H1 (cell line): Measurements from ENCODE around the gene LRBA. TPM values are rescaled to one million over a fixed set of nuclear protein-coding genes. Genes with fewer than 3 reads are reported as not detected.

Experiments used
- CTCF ChIA-PET: fragments of 300-600 bp; sonication (Branson Sonifier 250); formaldehyde crosslinking; loops from one replicate; lab custom pipeline; 2021; ENCODE audit not compliant: partially characterized antibody; lab: Charles Lee
- POLR2A ChIA-PET: fragments of 300-600 bp; sonication (Branson Sonifier 250); formaldehyde crosslinking; loops from one replicate; lab custom pipeline; 2021; ENCODE audit warnings: inconsistent platforms; ENCODE audit not compliant: partially characterized antibody; lab: Charles Lee
- DNase-seq, 2 experiments: peaks; one replicate each; pipeline versions ENCODE4 v3.0.0 to v3.0.0-alpha.2; 2010 to 2022; ENCODE audit warnings: low spot score in 2 of 2, low read depth in 1 of 2, mixed read lengths in 1 of 2
- FAIRE-seq: peaks from 2 replicates; lab custom pipeline; 2011; peaks lifted over from hg19 to GRCh38; lab: Jason Lieb, UNC
- H2AFZ ChIP-seq: 2 replicates; pipeline ENCODE4 v1.8.1; 2012; ENCODE audit warnings: low read length, inconsistent platforms
- H2AK5ac ChIP-seq: 2 replicates; pipeline ENCODE4 v1.6.1; 2013; ENCODE audit warnings: low read depth, low read length
- H2BK120ac ChIP-seq: replicated peaks from 2 replicates; pipeline ENCODE3; 2013; ENCODE audit warnings: low read depth, low read length, inconsistent platforms
- H2BK12ac ChIP-seq: 2 replicates; pipeline ENCODE4 v1.6.1; 2013; ENCODE audit warnings: low read depth, low read length
- H2BK15ac ChIP-seq: 2 replicates; pipeline ENCODE4 v1.6.1; 2013; ENCODE audit warnings: low read length
- H2BK20ac ChIP-seq: 2 replicates; pipeline ENCODE4 v1.6.1; 2013; ENCODE audit warnings: low read length
- H2BK5ac ChIP-seq: 2 replicates; pipeline ENCODE4 v1.6.1; 2013; ENCODE audit warnings: low read depth, low read length
- H3K14ac ChIP-seq: 2 replicates; pipeline ENCODE4 v1.6.1; 2013; ENCODE audit warnings: inconsistent platforms; ENCODE audit not compliant: insufficient read length
- H3K18ac ChIP-seq: 2 replicates; pipeline ENCODE4 v1.6.1; 2013; ENCODE audit warnings: low read length; ENCODE audit errors: extremely low read depth
- H3K23ac ChIP-seq: 2 replicates; pipeline ENCODE4 v1.6.1; 2013; ENCODE audit warnings: inconsistent platforms; ENCODE audit not compliant: insufficient read length
- H3K23me2 ChIP-seq: 2 replicates; pipeline ENCODE4 v1.6.1; 2013; ENCODE audit warnings: low read depth, low read length
- H3K27ac ChIP-seq: 2 replicates; pipeline ENCODE4 v1.6.1; 2011; ENCODE audit warnings: low read depth, low read length, inconsistent platforms
- H3K27me3 ChIP-seq, 4 experiments: replicated peaks in 1 of 4; 1 replicate in 1 of 4; 2 replicates in 3 of 4; pipeline versions ENCODE4 v1.6.1 to v1.8.1; 2011 to 2013; ENCODE audit warnings: low read length in 3 of 4, mild to moderate bottlenecking in 3 of 4, inconsistent platforms in 2 of 4, mixed read lengths in 2 of 4, moderate library complexity in 1 of 4; ENCODE audit not compliant: control insufficient read depth in 3 of 4, insufficient read depth in 3 of 4; ENCODE audit errors: extremely low read depth in 1 of 4
- H3K36me3 ChIP-seq, 4 experiments: 2 replicates each; pipeline versions ENCODE4 v1.6.1 to v1.8.1; 2011 to 2013; ENCODE audit warnings: mild to moderate bottlenecking in 4 of 4, low read length in 3 of 4, moderate library complexity in 2 of 4, control low read depth in 1 of 4, inconsistent platforms in 1 of 4; ENCODE audit not compliant: insufficient read depth in 4 of 4, control insufficient read depth in 2 of 4
- H3K4ac ChIP-seq: replicated peaks from 2 replicates; pipeline ENCODE3; 2013; ENCODE audit warnings: low read length, low read depth, mixed read lengths, inconsistent platforms; ENCODE audit not compliant: insufficient read length
- H3K4me1 ChIP-seq, 4 experiments: replicated peaks in 1 of 4; 1 replicate in 1 of 4; 2 replicates in 3 of 4; pipeline versions ENCODE4 v1.6.1 to v1.8.1; 2011 to 2013; ENCODE audit warnings: low read length in 3 of 4, inconsistent platforms in 2 of 4, mixed read lengths in 1 of 4; ENCODE audit not compliant: insufficient read depth in 4 of 4, control insufficient read depth in 3 of 4
- H3K4me2 ChIP-seq, 2 experiments: 2 replicates each; pipeline versions ENCODE4 v1.6.1 to v1.8.1; 2011 to 2013; ENCODE audit warnings: low read depth in 2 of 2, low read length in 2 of 2, control low read depth in 1 of 2, inconsistent platforms in 1 of 2, mild to moderate bottlenecking in 1 of 2; ENCODE audit not compliant: insufficient read depth in 1 of 2
- H3K4me3 ChIP-seq, 4 experiments: fragments of 200-600, 300-600 bp in 1 of 4; sonication (generic), shearing (Covaris generic), sonication (Bioruptor Twin) in 1 of 4; 2 replicates each; pipeline versions ENCODE4 v1.5.1 to v1.8.1; 2011 to 2016; ENCODE audit warnings: low read length in 4 of 4, low read depth in 3 of 4, control low read depth in 2 of 4, inconsistent platforms in 2 of 4, mild to moderate bottlenecking in 2 of 4, mixed read lengths in 1 of 4, moderate library complexity in 1 of 4; ENCODE audit not compliant: insufficient read depth in 2 of 4; ENCODE audit errors: extremely low read depth in 1 of 4
- H3K56ac ChIP-seq: replicated peaks from 2 replicates; pipeline ENCODE3; 2013; ENCODE audit warnings: low read depth, mild to moderate bottlenecking, mixed read lengths, low read length, inconsistent platforms; ENCODE audit not compliant: insufficient read length
- H3K79me1 ChIP-seq: 2 replicates; pipeline ENCODE4 v1.6.1; 2013; ENCODE audit warnings: low read depth, low read length, control low read depth
- H3K79me2 ChIP-seq, 2 experiments: 2 replicates each; pipeline versions ENCODE4 v1.6.1 to v1.8.1; 2012 to 2013; ENCODE audit warnings: low read length in 2 of 2, mild to moderate bottlenecking in 2 of 2, inconsistent platforms in 1 of 2; ENCODE audit not compliant: insufficient read depth in 2 of 2, control insufficient read depth in 1 of 2
- H3K9ac ChIP-seq, 4 experiments: replicated peaks in 1 of 4; 1 replicate in 1 of 4; 2 replicates in 3 of 4; pipeline versions ENCODE4 v1.6.1 to v1.8.1; 2011 to 2013; ENCODE audit warnings: low read depth in 3 of 4, low read length in 3 of 4, control low read depth in 2 of 4, mild to moderate bottlenecking in 2 of 4, moderate library complexity in 2 of 4, inconsistent platforms in 1 of 4; ENCODE audit errors: extremely low read depth in 1 of 4
- H3K9me3 ChIP-seq, 2 experiments: 2 replicates each; pipeline versions ENCODE4 v1.6.1 to v1.8.1; 2012 to 2013; ENCODE audit warnings: mild to moderate bottlenecking in 2 of 2, moderate library complexity in 2 of 2, control low read depth in 1 of 2, inconsistent platforms in 1 of 2, low read depth in 1 of 2, low read length in 1 of 2, mixed read lengths in 1 of 2; ENCODE audit not compliant: insufficient read depth in 2 of 2
- H4K20me1 ChIP-seq, 2 experiments: replicated peaks in 1 of 2; 2 replicates each; pipeline versions ENCODE3 to v1.8.1; 2011 to 2013; ENCODE audit warnings: inconsistent platforms in 2 of 2, low read length in 2 of 2, mild to moderate bottlenecking in 1 of 2; ENCODE audit not compliant: insufficient read depth in 2 of 2, control insufficient read depth in 1 of 2
- H4K5ac ChIP-seq: 2 replicates; pipeline ENCODE4 v1.6.1; 2013; ENCODE audit warnings: low read length, low read depth, mixed read lengths, inconsistent platforms; ENCODE audit not compliant: insufficient read length
- H4K8ac ChIP-seq: 2 replicates; pipeline ENCODE4 v1.8.0; 2013; ENCODE audit warnings: mild to moderate bottlenecking, moderate library complexity, low read length, inconsistent platforms; ENCODE audit not compliant: insufficient read depth; ENCODE audit errors: extremely low read depth
- H4K91ac ChIP-seq: replicated peaks from 2 replicates; pipeline ENCODE3; 2013; ENCODE audit warnings: low read length, mixed read lengths, inconsistent platforms; ENCODE audit not compliant: insufficient read length
- CEBPB ChIP-seq: IDR thresholded peaks from 2 replicates; pipeline ENCODE4 v1.6.1; 2012; ENCODE audit warnings: low read depth, low read length
- CHD2 ChIP-seq: IDR thresholded peaks from 2 replicates; pipeline ENCODE4 v1.6.1; 2012; ENCODE audit warnings: low read length, improper control_type of control experiment
- GABPA ChIP-seq: IDR thresholded peaks from 2 replicates; pipeline ENCODE4 v1.6.1; 2011; ENCODE audit warnings: mild to moderate bottlenecking, low read length, moderate library complexity, borderline replicate concordance; ENCODE audit not compliant: insufficient read depth
- HDAC2 ChIP-seq, 2 experiments: fragments of 300-600 bp in 1 of 2; sonication (generic) in 1 of 2; IDR thresholded peaks; 2 replicates each; pipeline ENCODE4 v1.6.1; 2011 to 2012; ENCODE audit warnings: low read depth in 2 of 2, low read length in 2 of 2, mild to moderate bottlenecking in 2 of 2, moderate library complexity in 2 of 2, borderline replicate concordance in 1 of 2, inconsistent platforms in 1 of 2
- WGBS, 2 experiments: shearing (Covaris generic) in 1 of 2; methylation state at CpG; one replicate each; pipeline versions ENCODE4 v1.1.6 to v1.1.7; 2013 to 2015; ENCODE audit warnings: low lambda C conversion rate in 2 of 2, mixed read lengths in 2 of 2, inconsistent platforms in 1 of 2, low coverage in 1 of 2, missing lambda C conversion rate in 1 of 2; ENCODE audit not compliant: insufficient replicate concordance in 2 of 2, insufficient coverage in 1 of 2, insufficient read length in 1 of 2; ENCODE audit errors: extremely low coverage in 1 of 2, missing lambda C conversion rate in 1 of 2; 5-methylcytosine and 5-hydroxymethylcytosine counted together
- polyA plus RNA-seq, 7 experiments: library from polyadenylated mRNA; depleted of rRNA in 3 of 7; stranded (reverse) in 5 of 7; unstranded in 2 of 7; fragments of >200 nt in 5 of 7; fragments of 200-250 nt in 2 of 7; gene quantifications; 1 replicate in 5 of 7; 2 replicates in 1 of 7; 4 replicates in 1 of 7; pipeline versions ENCODE4 v1.2.1 to v1.2.3, GENCODE V29; 2011 to 2013; ENCODE audit warnings: missing spikeins in 2 of 7, mixed read lengths in 2 of 7
- total RNA-seq: library from RNA; stranded (reverse); fragmentation: NEBNext Ultra II Directional; extraction: Animal tissue kit (Norgen Biotek cat#: 25700); gene quantifications from 2 replicates; pipeline ENCODE4 v1.2.1, GENCODE V29; 2021

LRBA gene
- total and polyA plus RNA-seq, 2 of the 8 experiments (the other 6 are each of a cell fraction or from before 2014, with no cell fraction given), result 54.6 to 83.2 TPM

DNA sequence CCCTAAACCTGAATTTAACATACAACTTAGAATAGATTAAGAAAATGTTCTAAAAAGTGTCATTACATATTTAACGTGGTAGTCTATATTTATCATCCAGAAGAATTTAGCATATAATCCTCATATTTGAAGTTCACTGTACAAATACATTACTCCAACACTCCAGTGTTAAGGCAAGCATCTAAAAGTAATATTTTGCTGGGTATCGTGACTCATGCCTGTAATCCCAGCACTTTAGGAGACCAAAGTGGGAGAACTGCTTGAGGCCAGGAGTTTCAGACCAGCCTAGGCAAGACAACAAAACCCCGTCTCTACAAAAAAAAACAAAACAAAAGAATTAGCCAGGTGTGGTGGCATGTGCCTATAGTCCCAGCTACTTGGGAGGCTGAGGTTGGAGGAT, 24.8 kb downstream of the LRBA start:
- no peak overlapping the region for H2BK5ac ChIP-seq
- H4K5ac ChIP-seq, result no peak overlapping the region
- 0 out of 2 replicates have a peak, but pooled peaks cover 3% of the 10 kb centered on the region for H3K79me1 ChIP-seq
- H3K4me3 ChIP-seq, result no peak overlapping the region
- no peak overlapping the region for H2BK15ac ChIP-seq
- FAIRE-seq (no peak), DNase-seq (no peak)
- H4K20me1 ChIP-seq, result peaks cover 3 to 5% of the 10 kb centered on the region in 2 experiments
- POLR2A ChIA-PET, result no interaction called here
- no peaks in the 10 kb centered on the region for H3K9me3 ChIP-seq
- H2AK5ac ChIP-seq, result no peak overlapping the region
- H3K23me2 ChIP-seq, result no peaks in the 10 kb centered on the region
- no peak overlapping the region for H3K9ac ChIP-seq
- CTCF ChIA-PET, result interaction anchor here (0.6 to 0.7 kb wide), 2 partner anchors 23 to 57 kb away, joined by 3 to 4 read pairs; no protein-coding TSS in a partner anchor
- TF ChIP-seq GABPA (no peak), CHD2 (no peak), CEBPB (no peak), HDAC2 (IDR thresholded peaks at IDR 0.05; ENCODE audit: borderline replicate concordance in 1 of 2, low read depth in 2 of 2, low read length in 2 of 2) (no peak)
- no peak overlapping the region for H3K27ac ChIP-seq
- no peak overlapping the region for H4K8ac ChIP-seq
- H3K4me1 ChIP-seq, result no peaks in the 10 kb centered on the region
- H2AFZ ChIP-seq, result no peak overlapping the region
- no peak overlapping the region for H3K4me2 ChIP-seq
- no peak overlapping the region for H3K18ac ChIP-seq
- no peak overlapping the region for H3K23ac ChIP-seq
- H4K91ac ChIP-seq, result no peak overlapping the region
- no peak overlapping the region for H3K14ac ChIP-seq
- 97% methylated on average over 3 of the region's 3 CpGs; no CpG with 5 or more reads in 1 of the 2 experiments for WGBS, 2 experiments
- no peak overlapping the region for H3K56ac ChIP-seq
- no peak overlapping the region for H3K4ac ChIP-seq
- H2BK120ac ChIP-seq, result no peak overlapping the region
- no peak overlapping the region for H2BK20ac ChIP-seq
- peaks cover 9 to 92% of the 10 kb centered on the region in 2 experiments for H3K79me2 ChIP-seq
- no peaks in the 10 kb centered on the region for H3K27me3 ChIP-seq
- no peaks in the 10 kb centered on the region for H3K36me3 ChIP-seq
- no peak overlapping the region for H2BK12ac ChIP-seq
